ENCODE results near the gene TEX14. TPM values are rescaled to one million over a fixed set of nuclear protein-coding genes. Genes with fewer than 3 reads are reported as not detected.

Gene TEX14
- polyA plus RNA-seq, 2 of the 4 experiments (the other 2 are of a cell fraction) = 0.04 to 0.12 TPM

- Histone ChIP-seq H3K4me2 (peak overlapping the region; percentile 24; the same call in 2 of the 3 replicates), H3K4me3 (no peak overlapping the region), H3K4me1 (peaks cover 14% of the 10 kb centered on the region; the same call in 2 of the 3 replicates), H3K27ac (no peak overlapping the region), H3K9me3 (no peaks in the 10 kb centered on the region)
- ChIA-PET CTCF (interaction anchor here (0.6 to 5.3 kb wide), 42 partner anchors 10 to 433 kb away, joined by 3 to 59 read pairs (median 4); no protein-coding TSS in a partner anchor), POLR2A (interaction anchor here (1.2 to 1.8 kb wide), 2 partner anchors 54 kb away, joined by 5 to 6 read pairs; no protein-coding TSS in a partner anchor)
- TF ChIP-seq FOSL2 (IDR thresholded peaks at IDR 0.05) = no peak
- no peak for TF ChIP-seq FOSL2 (CRISPR knock-in tag; IDR thresholded peaks at IDR 0.05)
- TF ChIP-seq RAD21 (conservative IDR thresholded peaks at IDR 0.05 in 1 of 2, IDR thresholded peaks at IDR 0.05 in 1 of 2) = peak; percentile 47 to 48; a peak in 4 of 5 replicates
- peak; percentile 69 for TF ChIP-seq CTCF (IDR thresholded peaks at IDR 0.05)
- TF ChIP-seq SMC3 (IDR thresholded peaks at IDR 0.05) = peak; percentile 70
- no peak for TF ChIP-seq HDAC2 (IDR thresholded peaks at IDR 0.05)
- FAIRE-seq (peak; percentile 32), ATAC-seq (peak; percentile 68 to 86), DNase-seq (ENCODE audit: low read depth in 1 of 2, low spot score in 1 of 2) (peak; percentile 53 to 70)
- 4% methylated on average over 7 of the region's 7 CpGs for WGBS (ENCODE audit: missing lambda C conversion rate)
Measured at GRCh38 chr17:58577696-58578095, 114.1 kb downstream of the TEX14 start.

GRCh38 chr17:58576679-58577367, 115.0 kb downstream of the TEX14 start:
- Histone ChIP-seq H3K4me2 (peak overlapping the region; percentile 24; the same call in 2 of the 3 replicates), H3K27ac (no peak overlapping the region), H3K9me3 (no peaks in the 10 kb centered on the region), H3K4me1 (peaks cover 14% of the 10 kb centered on the region; the same call in 2 of the 3 replicates), H3K4me3 (no peak overlapping the region)
- DNase-seq (ENCODE audit: low read depth in 1 of 2, low spot score in 1 of 2) (peak in 1 of 2 experiments; percentile 13), ATAC-seq (no peak), FAIRE-seq (no peak)
- CTCF ChIA-PET = interaction anchor here (0.6 to 5.3 kb wide), 34 partner anchors 9 to 857 kb away, joined by 3 to 59 read pairs (median 6); no protein-coding TSS in a partner anchor
- TF ChIP-seq NPAS2 (CRISPR knock-in tag; IDR thresholded peaks at IDR 0.05; ENCODE audit: borderline replicate concordance) (no peak), ATOH8 (CRISPR knock-in tag; IDR thresholded peaks at IDR 0.05; ENCODE audit: low read depth) (no peak), ZSCAN20 (CRISPR knock-in tag; IDR thresholded peaks at IDR 0.05) (no peak), TP53 (CRISPR knock-in tag; IDR thresholded peaks at IDR 0.05) (no peak)
- WGBS (ENCODE audit: missing lambda C conversion rate) = 3% methylated on average over 3 of the region's 3 CpGs
- POLR2A ChIA-PET = interaction anchor here (1.8 kb wide), 1 partner anchor 55 kb away, joined by 6 read pairs; no protein-coding TSS in a partner anchor

- ChIA-PET POLR2A (no interaction called here), CTCF (interaction anchor here (1.2 to 5.3 kb wide), 3 partner anchors 12 to 326 kb away, joined by 3 to 59 read pairs (median 15); no protein-coding TSS in a partner anchor)
- FAIRE-seq (no peak), DNase-seq (ENCODE audit: low read depth in 1 of 2, low spot score in 1 of 2) (peak in 1 of 2 experiments; percentile 28), ATAC-seq (no peak; a peak in 1 of 6 replicates)
- H3K4me2 ChIP-seq = no peak overlapping the region
- 11% methylated on average over 1 of the region's 1 CpG for WGBS (ENCODE audit: missing lambda C conversion rate)
- peaks cover 14% of the 10 kb centered on the region; the same call in 2 of the 3 replicates for H3K4me1 ChIP-seq
- no peaks in the 10 kb centered on the region for H3K9me3 ChIP-seq
- H3K27ac ChIP-seq = no peak overlapping the region
- no peak overlapping the region for H3K4me3 ChIP-seq
- TF ChIP-seq NFE2L2 (conservative IDR thresholded peaks at IDR 0.05; ENCODE audit: low read length) (0 out of 2 replicates have a peak, but pooled peaks have one; percentile 16), FOSL2 (IDR thresholded peaks at IDR 0.05) (no peak), FOSL2 (CRISPR knock-in tag; IDR thresholded peaks at IDR 0.05) (peak; percentile 71), MAFK (IDR thresholded peaks at IDR 0.05; ENCODE audit: partially characterized antibody) (peak; percentile 61), BCL3 (IDR thresholded peaks at IDR 0.05) (no peak)
Measured at GRCh38 chr17:58575511-58575910, 116.3 kb downstream of the TEX14 start.
